SU-DHL-6 (cell line): ENCODE results near the gene ERG.

Experiments used
- CTCF ChIP-seq: fragments of 200-600 bp; sonication (generic); IDR thresholded peaks from one replicate; pipeline ENCODE4 v1.5.1; 2017; ENCODE audit warnings: antibody characterized with exemption, mild to moderate bottlenecking, low read length, moderate library complexity; ENCODE audit not compliant: insufficient read depth, poor library complexity, severe bottlenecking
- EZH2phosphoT487 ChIP-seq: fragments of 200-600 bp; sonication (generic), shearing (Covaris generic); conservative IDR thresholded peaks from 2 replicates; pipeline ENCODE4 v1.6.1; 2018; ENCODE audit warnings: mild to moderate bottlenecking, antibody characterized with exemption, low read length, moderate library complexity, mixed read lengths

- no peak for TF ChIP-seq EZH2phosphoT487
- no peak for TF ChIP-seq CTCF
Observed at GRCh38 chr21:38342739-38343138, 155.5 kb downstream of the ERG start.
